ENCODE results near the gene TSPAN10. TPM values are rescaled to one million over a fixed set of nuclear protein-coding genes. Genes with fewer than 3 reads are reported as not detected.
A peak's percentile ranks its signal among the peaks of the same experiment; 100 is the strongest.

TSPAN10 gene
- total and polyA plus RNA-seq, 2 of the 13 experiments (the other 11 are each of a cell fraction or from before 2014, with no cell fraction given), result 0.54 to 0.75 TPM

- TF ChIP-seq BORCS8-MEF2B (CRISPR knock-in tag; IDR thresholded peaks at IDR 0.05) (peak; percentile 84), DNMT1 (CRISPR knock-in tag; IDR thresholded peaks at IDR 0.05) (0 out of 2 replicates have a peak, but pooled peaks have one; percentile 79), SIX4 (CRISPR knock-in tag; IDR thresholded peaks at IDR 0.05) (peak; percentile 72; the same call in 1 of the 2 replicates), TGIF2 (CRISPR knock-in tag; IDR thresholded peaks at IDR 0.05) (peak; percentile 97), MXD4 (CRISPR knock-in tag; IDR thresholded peaks at IDR 0.05) (peak; percentile 50), ZBTB7B (CRISPR knock-in tag; IDR thresholded peaks at IDR 0.05) (peak; percentile 48), NFYB (CRISPR knock-in tag; IDR thresholded peaks at IDR 0.05) (peak; percentile 41), NONO (IDR thresholded peaks at IDR 0.05) (no peak), NONO (CRISPR knock-in tag; conservative IDR thresholded peaks at IDR 0.05) (peak; percentile 98), ZNF367 (CRISPR knock-in tag; IDR thresholded peaks at IDR 0.05; ENCODE audit: borderline replicate concordance) (peak; percentile 97; the same call in 1 of the 2 replicates), ASH2L (IDR thresholded peaks at IDR 0.05; ENCODE audit: insufficient read length, low read depth, low read length) (peak; percentile 81), POLR2G (IDR thresholded peaks at IDR 0.05; ENCODE audit: low read depth, low read length) (peak; percentile 85), ZNF773 (CRISPR knock-in tag; IDR thresholded peaks at IDR 0.05; ENCODE audit: borderline replicate concordance) (0 out of 2 replicates have a peak, but pooled peaks have one; percentile 67), ZNF12 (CRISPR knock-in tag; IDR thresholded peaks at IDR 0.05) (peak; percentile 78), ZNF878 (CRISPR knock-in tag; IDR thresholded peaks at IDR 0.05) (peak; percentile 71; the same call in 1 of the 2 replicates), IRX3 (CRISPR knock-in tag; IDR thresholded peaks at IDR 0.05; ENCODE audit: borderline replicate concordance, low read depth) (no peak; the same call in 1 of the 2 replicates), CCAR2 (optimal IDR thresholded peaks at IDR 0.05; ENCODE audit: low read depth, low read length) (peak; percentile 79), IKZF4 (CRISPR knock-in tag; IDR thresholded peaks at IDR 0.05; ENCODE audit: borderline replicate concordance, low read depth, not compliant biosample characterization) (peak; percentile 75), POLR2A (IDR thresholded peaks at IDR 0.05; ENCODE audit: insufficient read depth in 1 of 2, low read depth in 2 of 2, low read length in 2 of 2) (peak; percentile 64 to 81), SIN3B (IDR thresholded peaks at IDR 0.05; ENCODE audit: low read length) (peak; percentile 91), TBL1XR1 (IDR thresholded peaks at IDR 0.05; ENCODE audit: borderline replicate concordance, low read length, partially characterized antibody) (peak; percentile 57), ZFP91 (CRISPR knock-in tag; IDR thresholded peaks at IDR 0.05; ENCODE audit: borderline replicate concordance) (peak; percentile 71), ZNF83 (CRISPR knock-in tag; IDR thresholded peaks at IDR 0.05; ENCODE audit: borderline replicate concordance) (no peak), EEA1 (CRISPR knock-in tag; IDR thresholded peaks at IDR 0.05; ENCODE audit: borderline replicate concordance) (0 out of 2 replicates have a peak, but pooled peaks have one; percentile 47), ZNF446 (CRISPR knock-in tag; IDR thresholded peaks at IDR 0.05) (peak; percentile 81; the same call in 1 of the 2 replicates), ZNF605 (CRISPR knock-in tag; IDR thresholded peaks at IDR 0.05) (peak; percentile 79), CSRNP1 (CRISPR knock-in tag; IDR thresholded peaks at IDR 0.05) (no peak; the same call in 1 of the 2 replicates), MAX (IDR thresholded peaks at IDR 0.05) (peak; percentile 86), ELF1 (CRISPR knock-in tag; IDR thresholded peaks at IDR 0.05) (peak; percentile 72)
Measured at GRCh38 chr17:81636505-81637288, at the start of gene TSPAN10, which contains the start of gene NPLOC4 (continued).

Data from HepG2 (cell line).